HepG2 (cell line): ENCODE data around the gene WIPF2. TPM values are rescaled to one million over a fixed set of nuclear protein-coding genes. Genes with fewer than 3 reads are reported as not detected.

Experiments
- EP300 ChIP-seq, 3 experiments: sonication (generic) in 1 of 3; formaldehyde crosslinking in 1 of 3; IDR thresholded peaks; 2 replicates each; pipeline versions ENCODE4 v1.5.1 to v1.6.1; 2011 to 2020; ENCODE audit warnings: low read depth in 2 of 3, low read length in 2 of 3, borderline replicate concordance in 1 of 3, improper control_type of control experiment in 1 of 3, mild to moderate bottlenecking in 1 of 3, missing genetic modification reagents in 1 of 3, moderate library complexity in 1 of 3
- KLF9 ChIP-seq: IDR thresholded peaks from 2 replicates; pipeline ENCODE4 v1.6.1; 2016; ENCODE audit warnings: low read depth
- RARA ChIP-seq: IDR thresholded peaks from 2 replicates; pipeline ENCODE4 v1.6.1; 2016; ENCODE audit warnings: missing genetic modification reagents, missing compliant biosample characterization
- SP2 ChIP-seq: sonication (generic); formaldehyde crosslinking; IDR thresholded peaks from 2 replicates; pipeline ENCODE4 v1.5.1; 2020; ENCODE audit warnings: mild to moderate bottlenecking, missing genetic modification reagents
- SRF ChIP-seq: IDR thresholded peaks from 2 replicates; pipeline ENCODE4 v1.6.1; 2011; ENCODE audit warnings: mild to moderate bottlenecking, low read depth, low read length, moderate library complexity
- SRSF4 ChIP-seq: fragments of 200-400 bp; formaldehyde crosslinking; IDR thresholded peaks from one replicate; pipeline ENCODE4 v1.6.1; 2018; ENCODE audit warnings: mild to moderate bottlenecking, low read depth, low read length, moderate library complexity; ENCODE audit not compliant: poor library complexity, severe bottlenecking
- U2AF2 ChIP-seq: fragments of 200-400 bp; formaldehyde crosslinking; IDR thresholded peaks from 2 replicates; pipeline ENCODE4 v1.6.1; 2017; ENCODE audit warnings: low read depth, mild to moderate bottlenecking, low read length
- ZNF282 ChIP-seq: fragments of 450-650 bp; IDR thresholded peaks from 2 replicates; pipeline ENCODE4 v1.6.1; 2018; ENCODE audit not compliant: partially characterized antibody
- ZNF562 ChIP-seq: sonication (generic); formaldehyde crosslinking; IDR thresholded peaks from 2 replicates; pipeline ENCODE4 v1.8.0; 2022; ENCODE audit warnings: missing genetic modification reagents, borderline replicate concordance
- polyA plus RNA-seq, 8 experiments: library from polyadenylated mRNA; depleted of rRNA in 3 of 8; stranded (reverse) in 7 of 8; unstranded in 1 of 8; fragments of >200 nt; fragmentation: Illumina TruSeq in 4 of 8; extraction: Trizol in 4 of 8; gene quantifications; 2 replicates each; pipeline versions ENCODE4 v1.2.1 to v1.2.3, GENCODE V29; 2011 to 2016; ENCODE audit warnings: low read depth in 4 of 8, missing spikeins in 1 of 8, mixed read lengths in 1 of 8; ENCODE audit not compliant: insufficient read depth in 1 of 8
- total RNA-seq, 5 experiments: library from RNA; depleted of rRNA; stranded (reverse); fragments of >200 nt; fragmentation: Illumina TruSeq; extraction: Trizol; gene quantifications; 2 replicates each; pipeline ENCODE4 v1.2.3, GENCODE V29; 2016; ENCODE audit warnings: low read depth in 1 of 5
- TF ChIP-seq, protein P1 (sequence below), 2 experiments: sonication (generic) in 1 of 2; formaldehyde crosslinking in 1 of 2; IDR thresholded peaks; 2 replicates each; pipeline versions ENCODE4 v1.6.1 to v1.9.0; 2014 to 2022; ENCODE audit warnings: antibody characterized with exemption in 1 of 2, borderline replicate concordance in 1 of 2, inconsistent platforms in 1 of 2, low read depth in 1 of 2, missing genetic modification reagents in 1 of 2
- TF ChIP-seq, protein P2 (sequence below): sonication (generic); formaldehyde crosslinking; conservative IDR thresholded peaks from 2 replicates; pipeline ENCODE4 v1.4.0; 2020; ENCODE audit warnings: missing genetic modification reagents
- TF ChIP-seq, protein P3 (sequence below): sonication (generic); formaldehyde crosslinking; IDR thresholded peaks from 2 replicates; pipeline ENCODE4 v1.4.0; 2020; ENCODE audit warnings: missing genetic modification reagents

WIPF2 gene
- total and polyA plus RNA-seq, 2 of the 13 experiments (the other 11 are each of a cell fraction or from before 2014, with no cell fraction given): 7.2 to 10.8 TPM

DNA sequence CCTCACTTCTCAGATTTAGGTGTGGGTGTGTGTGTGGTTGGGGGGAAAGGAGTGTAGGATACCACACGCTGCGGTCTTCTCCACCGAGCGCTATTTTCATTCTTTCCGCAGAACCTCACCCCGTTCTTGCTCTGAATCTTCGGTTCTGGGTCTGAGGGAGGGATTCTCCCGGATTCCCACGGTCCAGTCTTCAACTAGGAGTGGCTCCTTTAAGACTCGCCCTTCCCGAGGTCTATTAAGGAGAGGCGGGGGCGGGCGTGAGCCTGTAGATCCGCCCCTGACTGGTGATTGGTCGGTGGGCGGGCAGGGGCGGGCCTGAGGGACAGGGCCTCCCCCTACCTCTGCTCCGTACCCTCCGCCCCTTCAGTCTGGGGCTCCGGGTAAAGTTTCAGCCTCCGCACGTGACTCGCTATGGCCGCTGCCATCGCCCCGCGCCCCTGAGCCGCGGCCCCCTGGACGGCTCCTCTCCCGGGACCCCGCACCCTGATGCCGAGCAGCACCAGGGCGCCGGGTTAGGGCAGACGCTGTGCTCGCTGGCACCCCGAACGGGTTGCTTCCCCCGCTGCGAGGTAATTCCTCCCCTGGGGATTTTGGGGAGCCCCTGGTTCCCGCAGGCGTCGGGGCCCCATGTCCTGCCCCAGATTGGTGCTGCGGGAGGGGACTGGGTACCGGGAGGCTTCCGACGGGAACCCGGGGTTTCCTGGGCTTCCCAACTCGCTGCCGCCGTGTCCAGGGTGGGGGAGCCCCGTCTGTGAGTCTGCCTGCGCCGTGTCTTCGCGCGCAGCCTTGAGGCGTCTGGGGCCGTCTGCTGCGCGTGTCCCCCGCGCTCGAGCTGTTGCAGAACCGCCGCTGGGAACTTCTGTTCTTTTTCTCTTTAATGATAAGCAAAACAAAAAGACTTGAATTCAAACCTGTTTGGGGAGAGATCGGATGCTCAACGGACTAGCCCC, 99.1 kb downstream of the WIPF2 start (continued):
- TF ChIP-seq, protein P1, sequence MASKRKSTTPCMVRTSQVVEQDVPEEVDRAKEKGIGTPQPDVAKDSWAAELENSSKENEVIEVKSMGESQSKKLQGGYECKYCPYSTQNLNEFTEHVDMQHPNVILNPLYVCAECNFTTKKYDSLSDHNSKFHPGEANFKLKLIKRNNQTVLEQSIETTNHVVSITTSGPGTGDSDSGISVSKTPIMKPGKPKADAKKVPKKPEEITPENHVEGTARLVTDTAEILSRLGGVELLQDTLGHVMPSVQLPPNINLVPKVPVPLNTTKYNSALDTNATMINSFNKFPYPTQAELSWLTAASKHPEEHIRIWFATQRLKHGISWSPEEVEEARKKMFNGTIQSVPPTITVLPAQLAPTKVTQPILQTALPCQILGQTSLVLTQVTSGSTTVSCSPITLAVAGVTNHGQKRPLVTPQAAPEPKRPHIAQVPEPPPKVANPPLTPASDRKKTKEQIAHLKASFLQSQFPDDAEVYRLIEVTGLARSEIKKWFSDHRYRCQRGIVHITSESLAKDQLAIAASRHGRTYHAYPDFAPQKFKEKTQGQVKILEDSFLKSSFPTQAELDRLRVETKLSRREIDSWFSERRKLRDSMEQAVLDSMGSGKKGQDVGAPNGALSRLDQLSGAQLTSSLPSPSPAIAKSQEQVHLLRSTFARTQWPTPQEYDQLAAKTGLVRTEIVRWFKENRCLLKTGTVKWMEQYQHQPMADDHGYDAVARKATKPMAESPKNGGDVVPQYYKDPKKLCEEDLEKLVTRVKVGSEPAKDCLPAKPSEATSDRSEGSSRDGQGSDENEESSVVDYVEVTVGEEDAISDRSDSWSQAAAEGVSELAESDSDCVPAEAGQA (IDR thresholded peaks at IDR 0.05; ENCODE audit: low read depth): no peak
- TF ChIP-seq, protein P1 (CRISPR knock-in tag; IDR thresholded peaks at IDR 0.05; ENCODE audit: borderline replicate concordance): no peak
- TF ChIP-seq, protein P2, sequence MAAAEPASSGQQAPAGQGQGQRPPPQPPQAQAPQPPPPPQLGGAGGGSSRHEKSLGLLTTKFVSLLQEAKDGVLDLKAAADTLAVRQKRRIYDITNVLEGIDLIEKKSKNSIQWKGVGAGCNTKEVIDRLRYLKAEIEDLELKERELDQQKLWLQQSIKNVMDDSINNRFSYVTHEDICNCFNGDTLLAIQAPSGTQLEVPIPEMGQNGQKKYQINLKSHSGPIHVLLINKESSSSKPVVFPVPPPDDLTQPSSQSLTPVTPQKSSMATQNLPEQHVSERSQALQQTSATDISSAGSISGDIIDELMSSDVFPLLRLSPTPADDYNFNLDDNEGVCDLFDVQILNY (CRISPR knock-in tag): no peak
- TF ChIP-seq ZNF282: no peak
- TF ChIP-seq U2AF2: no peak
- TF ChIP-seq SRSF4: no peak
- TF ChIP-seq EP300 (IDR thresholded peaks at IDR 0.05; ENCODE audit: low read depth in 2 of 2, low read length in 2 of 2): no peak
- TF ChIP-seq EP300 (CRISPR knock-in tag; IDR thresholded peaks at IDR 0.05; ENCODE audit: borderline replicate concordance): no peak; the same call in 1 of the 2 replicates
- TF ChIP-seq ZNF562 (CRISPR knock-in tag): no peak
- no peak for TF ChIP-seq KLF9 (CRISPR knock-in tag)
- peak; percentile 61 for TF ChIP-seq RARA (CRISPR knock-in tag)
- TF ChIP-seq SP2 (CRISPR knock-in tag): peak; percentile 66; the same call in 1 of the 2 replicates
- TF ChIP-seq, protein P3, sequence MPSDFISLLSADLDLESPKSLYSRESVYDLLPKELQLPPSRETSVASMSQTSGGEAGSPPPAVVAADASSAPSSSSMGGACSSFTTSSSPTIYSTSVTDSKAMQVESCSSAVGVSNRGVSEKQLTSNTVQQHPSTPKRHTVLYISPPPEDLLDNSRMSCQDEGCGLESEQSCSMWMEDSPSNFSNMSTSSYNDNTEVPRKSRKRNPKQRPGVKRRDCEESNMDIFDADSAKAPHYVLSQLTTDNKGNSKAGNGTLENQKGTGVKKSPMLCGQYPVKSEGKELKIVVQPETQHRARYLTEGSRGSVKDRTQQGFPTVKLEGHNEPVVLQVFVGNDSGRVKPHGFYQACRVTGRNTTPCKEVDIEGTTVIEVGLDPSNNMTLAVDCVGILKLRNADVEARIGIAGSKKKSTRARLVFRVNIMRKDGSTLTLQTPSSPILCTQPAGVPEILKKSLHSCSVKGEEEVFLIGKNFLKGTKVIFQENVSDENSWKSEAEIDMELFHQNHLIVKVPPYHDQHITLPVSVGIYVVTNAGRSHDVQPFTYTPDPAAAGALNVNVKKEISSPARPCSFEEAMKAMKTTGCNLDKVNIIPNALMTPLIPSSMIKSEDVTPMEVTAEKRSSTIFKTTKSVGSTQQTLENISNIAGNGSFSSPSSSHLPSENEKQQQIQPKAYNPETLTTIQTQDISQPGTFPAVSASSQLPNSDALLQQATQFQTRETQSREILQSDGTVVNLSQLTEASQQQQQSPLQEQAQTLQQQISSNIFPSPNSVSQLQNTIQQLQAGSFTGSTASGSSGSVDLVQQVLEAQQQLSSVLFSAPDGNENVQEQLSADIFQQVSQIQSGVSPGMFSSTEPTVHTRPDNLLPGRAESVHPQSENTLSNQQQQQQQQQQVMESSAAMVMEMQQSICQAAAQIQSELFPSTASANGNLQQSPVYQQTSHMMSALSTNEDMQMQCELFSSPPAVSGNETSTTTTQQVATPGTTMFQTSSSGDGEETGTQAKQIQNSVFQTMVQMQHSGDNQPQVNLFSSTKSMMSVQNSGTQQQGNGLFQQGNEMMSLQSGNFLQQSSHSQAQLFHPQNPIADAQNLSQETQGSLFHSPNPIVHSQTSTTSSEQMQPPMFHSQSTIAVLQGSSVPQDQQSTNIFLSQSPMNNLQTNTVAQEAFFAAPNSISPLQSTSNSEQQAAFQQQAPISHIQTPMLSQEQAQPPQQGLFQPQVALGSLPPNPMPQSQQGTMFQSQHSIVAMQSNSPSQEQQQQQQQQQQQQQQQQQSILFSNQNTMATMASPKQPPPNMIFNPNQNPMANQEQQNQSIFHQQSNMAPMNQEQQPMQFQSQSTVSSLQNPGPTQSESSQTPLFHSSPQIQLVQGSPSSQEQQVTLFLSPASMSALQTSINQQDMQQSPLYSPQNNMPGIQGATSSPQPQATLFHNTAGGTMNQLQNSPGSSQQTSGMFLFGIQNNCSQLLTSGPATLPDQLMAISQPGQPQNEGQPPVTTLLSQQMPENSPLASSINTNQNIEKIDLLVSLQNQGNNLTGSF: no peak
- TF ChIP-seq SRF: peak; percentile 63; the same call in 1 of the 2 replicates
